UCSD-AML1 (cell line): ENCODE results near the gene GJB5.
"Not testable (repeated sequence)": the region's sequence is repeated elsewhere in the genome, so short reads cannot be mapped to it uniquely, and the experiment has no call there.

ENCODE experiments used
- DNase-seq: peaks from one replicate; lab custom pipeline; 2025; ENCODE audit not compliant: unreplicated experiment; lab: John Stamatoyannopoulos, UW

GJB5 gene

GRCh38 chr1:34773114-34773513 is 18.3 kb downstream of the GJB5 start:
- not testable (repeated sequence) for DNase-seq

GRCh38 chr1:34774957-34775356 is 20.1 kb downstream of the GJB5 start:
- no peak for DNase-seq

DNA sequence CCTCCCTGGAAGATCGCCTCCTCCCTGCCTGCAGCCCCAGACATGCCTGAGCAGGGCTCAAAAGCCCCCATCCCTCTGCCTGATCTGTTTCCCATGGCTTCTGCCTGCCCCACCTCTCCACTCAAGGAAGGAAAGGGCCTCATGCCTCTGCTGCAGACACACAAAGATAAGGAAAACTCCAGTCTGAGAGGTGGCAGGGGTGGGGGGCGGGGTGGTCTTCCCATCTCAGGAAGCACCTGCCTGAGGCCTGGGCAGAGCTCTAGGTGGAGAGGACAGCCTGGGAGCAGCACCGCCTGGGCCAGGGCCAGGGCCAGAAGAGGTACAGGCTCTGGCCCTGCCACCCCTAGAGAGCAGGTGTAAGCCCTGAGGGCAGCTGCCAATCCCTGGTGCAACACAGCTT is 22.1 kb downstream of the GJB5 start:
- DNase-seq = no peak

- no peak for DNase-seq
These were observed 22.9 kb downstream of the GJB5 start for GRCh38 chr1:34777519-34778321.

GRCh38 chr1:34778381-34778780 is 23.5 kb downstream of the GJB5 start:
- DNase-seq = no peak

- DNase-seq = no peak
These were observed 24.2 kb downstream of the GJB5 start for GRCh38 chr1:34779005-34779404.

DNA sequence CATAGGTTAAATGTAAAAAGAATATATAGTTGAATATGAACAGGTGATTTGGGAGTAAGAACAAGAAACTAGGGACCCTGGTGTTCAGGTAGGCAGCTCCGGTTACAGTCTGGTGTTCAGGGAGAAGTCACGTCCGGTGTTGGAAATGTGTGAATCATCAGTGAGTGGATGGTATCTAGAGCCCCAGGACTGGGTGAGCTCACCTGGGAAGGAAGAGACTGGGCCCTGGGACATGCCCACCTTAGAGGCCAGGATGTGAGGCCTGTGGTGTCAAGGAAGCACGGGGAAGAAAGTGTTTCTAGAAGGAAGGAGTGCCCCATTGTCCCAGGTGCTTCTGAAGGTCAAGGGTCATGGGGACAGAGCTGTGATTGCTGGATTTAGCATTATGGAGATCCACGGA is 24.7 kb downstream of the GJB5 start:
- no peak for DNase-seq

- DNase-seq = no peak
These were observed 25.1 kb downstream of the GJB5 start for GRCh38 chr1:34779962-34780361.

GRCh38 chr1:34780528-34780927 is 25.7 kb downstream of the GJB5 start:
- no peak for DNase-seq

DNA sequence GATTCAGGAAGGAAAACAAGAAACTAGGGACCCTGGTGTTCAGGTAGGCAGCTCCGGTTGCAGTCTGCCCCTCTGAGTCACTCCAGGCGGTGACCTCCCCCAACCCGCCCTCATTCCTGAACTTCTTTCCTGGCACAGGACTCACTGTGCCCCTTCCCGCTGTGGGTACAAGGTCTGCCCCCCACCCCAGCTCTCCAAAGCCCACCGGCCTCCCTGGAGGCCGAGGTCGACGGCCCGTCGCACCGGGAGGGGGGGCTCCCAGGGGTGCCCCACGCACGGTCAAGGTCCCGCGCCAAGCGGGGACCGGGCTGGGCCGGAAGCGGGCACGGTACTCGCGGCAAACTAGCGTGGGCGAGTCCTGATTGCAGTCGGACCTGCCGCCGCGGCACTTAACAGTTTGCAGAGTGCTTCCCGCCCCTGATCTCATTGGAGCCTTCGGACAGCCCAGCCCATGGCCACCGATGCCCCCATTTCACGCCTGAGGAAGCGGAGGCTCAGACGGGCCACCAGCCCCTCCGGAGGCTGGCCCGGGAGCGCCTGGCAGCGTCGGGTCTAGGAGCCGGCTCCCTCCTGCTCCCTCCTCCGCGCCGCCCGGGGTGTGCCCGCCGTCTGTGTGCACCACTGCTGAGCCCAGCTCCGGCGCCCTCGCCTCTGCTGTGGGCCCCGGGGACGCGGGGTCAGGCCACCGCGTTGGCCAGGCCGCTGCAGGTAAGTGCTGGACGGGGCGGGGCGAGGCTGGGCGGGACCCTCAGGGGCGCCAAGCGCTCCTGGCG is 26.4 kb downstream of the GJB5 start, which contains the start of gene GJB3:
TSS of gene GJB3 (plus strand) at position 144 of the 773 bp plus-strand sequence. CDS start 3,549 bp downstream, outside the sequence.
- no peak for DNase-seq

- DNase-seq = no peak
These were observed 27.1 kb downstream of the GJB5 start for GRCh38 chr1:34781844-34782391.

GRCh38 chr1:34784751-34785221 is 29.9 kb downstream of the GJB5 start:
- DNase-seq = no peak

DNA sequence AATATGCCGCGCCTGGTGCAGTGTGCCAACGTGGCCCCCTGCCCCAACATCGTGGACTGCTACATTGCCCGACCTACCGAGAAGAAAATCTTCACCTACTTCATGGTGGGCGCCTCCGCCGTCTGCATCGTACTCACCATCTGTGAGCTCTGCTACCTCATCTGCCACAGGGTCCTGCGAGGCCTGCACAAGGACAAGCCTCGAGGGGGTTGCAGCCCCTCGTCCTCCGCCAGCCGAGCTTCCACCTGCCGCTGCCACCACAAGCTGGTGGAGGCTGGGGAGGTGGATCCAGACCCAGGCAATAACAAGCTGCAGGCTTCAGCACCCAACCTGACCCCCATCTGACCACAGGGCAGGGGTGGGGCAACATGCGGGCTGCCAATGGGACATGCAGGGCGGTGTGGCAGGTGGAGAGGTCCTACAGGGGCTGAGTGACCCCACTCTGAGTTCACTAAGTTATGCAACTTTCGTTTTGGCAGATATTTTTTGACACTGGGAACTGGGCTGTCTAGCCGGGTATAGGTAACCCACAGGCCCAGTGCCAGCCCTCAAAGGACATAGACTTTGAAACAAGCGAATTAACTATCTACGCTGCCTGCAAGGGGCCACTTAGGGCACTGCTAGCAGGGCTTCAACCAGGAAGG is 30.5 kb downstream of the GJB5 start:
- DNase-seq = no peak

DNA sequence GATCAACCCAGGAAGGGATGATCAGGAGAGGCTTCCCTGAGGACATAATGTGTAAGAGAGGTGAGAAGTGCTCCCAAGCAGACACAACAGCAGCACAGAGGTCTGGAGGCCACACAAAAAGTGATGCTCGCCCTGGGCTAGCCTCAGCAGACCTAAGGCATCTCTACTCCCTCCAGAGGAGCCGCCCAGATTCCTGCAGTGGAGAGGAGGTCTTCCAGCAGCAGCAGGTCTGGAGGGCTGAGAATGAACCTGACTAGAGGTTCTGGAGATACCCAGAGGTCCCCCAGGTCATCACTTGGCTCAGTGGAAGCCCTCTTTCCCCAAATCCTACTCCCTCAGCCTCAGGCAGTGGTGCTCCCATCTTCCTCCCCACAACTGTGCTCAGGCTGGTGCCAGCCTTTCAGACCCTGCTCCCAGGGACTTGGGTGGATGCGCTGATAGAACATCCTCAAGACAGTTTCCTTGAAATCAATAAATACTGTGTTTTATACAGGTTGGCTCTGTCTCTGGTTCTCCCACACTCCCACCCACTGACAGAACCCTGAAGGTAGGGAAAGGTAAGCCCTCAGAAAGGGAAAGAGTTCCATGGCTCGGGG is 31.1 kb downstream of the GJB5 start:
- DNase-seq = no peak

- peak; percentile 69 for DNase-seq
These were observed 31.9 kb downstream of the GJB5 start for GRCh38 chr1:34786521-34787325.

- peak; percentile 56 for DNase-seq
These were observed 32.9 kb downstream of the GJB5 start for GRCh38 chr1:34787461-34788420.

- DNase-seq = no peak
These were observed 36.1 kb downstream of the GJB5 start for GRCh38 chr1:34790985-34791384.

DNA sequence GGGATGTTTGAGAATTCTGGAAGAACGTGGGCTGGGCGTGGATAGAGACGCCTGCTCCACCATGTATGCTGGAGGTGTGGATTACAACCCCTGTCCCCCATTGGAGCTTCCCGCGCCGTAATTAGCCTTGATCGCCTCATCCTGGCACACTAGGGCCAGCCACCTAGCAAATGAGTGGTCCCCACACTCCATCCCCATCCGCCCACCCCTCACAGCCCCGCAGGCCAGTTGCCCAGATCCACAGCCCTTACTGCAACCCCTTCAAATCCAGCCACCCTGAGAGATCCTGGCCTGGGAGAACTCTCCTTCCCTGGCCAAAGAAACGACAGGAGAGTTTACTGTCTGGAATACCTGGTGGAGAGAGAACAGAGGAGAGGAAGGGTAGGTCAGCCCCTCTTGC is 37.6 kb downstream of the GJB5 start:
- DNase-seq = no peak
